SU-DHL-6 (cell line): ENCODE measurements around the gene FSCN2.

ENCODE experiments used
- H2AFZ ChIP-seq: fragments of 200-600 bp; sonication (generic); 2 replicates; pipeline ENCODE4 v1.6.1; 2014; ENCODE audit warnings: low read depth, mild to moderate bottlenecking, moderate library complexity, mixed read lengths, antibody characterized with exemption, low read length; ENCODE audit not compliant: severe bottlenecking
- H3F3A ChIP-seq: fragments of 200-600 bp; shearing (Covaris generic); 2 replicates; pipeline ENCODE4 v1.6.0; 2016; ENCODE audit warnings: antibody characterized with exemption, mild to moderate bottlenecking; ENCODE audit not compliant: insufficient read depth
- H3K27ac ChIP-seq: fragments of 200-600 bp; sonication (generic); 2 replicates; pipeline ENCODE4 v1.5.1; 2016; ENCODE audit warnings: low read depth, mild to moderate bottlenecking, low read length, moderate library complexity, mixed read lengths
- H3K27me3 ChIP-seq: fragments of 200-600 bp; sonication (generic), shearing (Covaris generic); 2 replicates; pipeline ENCODE4 v1.6.0; 2014; ENCODE audit warnings: mild to moderate bottlenecking, low read length
- H3K36me3 ChIP-seq: fragments of 200-600 bp; sonication (generic); 2 replicates; pipeline ENCODE4 v1.6.1; 2014; ENCODE audit warnings: mild to moderate bottlenecking, low read length, mixed read lengths
- H3K4me2 ChIP-seq: fragments of 300-600, 200-600 bp; shearing (Covaris generic), sonication (generic); 2 replicates; pipeline ENCODE4 v1.6.0; 2014; ENCODE audit warnings: low read length, low read depth, mild to moderate bottlenecking; ENCODE audit not compliant: poor library complexity, severe bottlenecking
- H3K4me3 ChIP-seq: fragments of 200-600 bp; sonication (generic); 2 replicates; pipeline ENCODE4 v1.5.1; 2014; ENCODE audit warnings: antibody characterized with exemption, low read length, mild to moderate bottlenecking, mixed read lengths; ENCODE audit not compliant: insufficient read depth, poor library complexity, severe bottlenecking
- H3K79me2 ChIP-seq: fragments of 200-600 bp; sonication (generic); 2 replicates; pipeline ENCODE4 v1.6.1; 2014; ENCODE audit warnings: mild to moderate bottlenecking, low read length, moderate library complexity; ENCODE audit not compliant: insufficient read depth
- H3K9ac ChIP-seq: fragments of 200-600 bp; sonication (generic); 2 replicates; pipeline ENCODE4 v1.7.0; 2014; ENCODE audit warnings: mild to moderate bottlenecking, low read length
- H3K9me2 ChIP-seq: fragments of 200-600 bp; sonication (generic); replicated peaks from 2 replicates; pipeline ENCODE4 v1.6.1; 2014; ENCODE audit warnings: low read length; ENCODE audit not compliant: insufficient read depth
- H3K9me3 ChIP-seq: fragments of 200-600 bp; sonication (generic); 2 replicates; pipeline ENCODE4 v1.6.1; 2014; ENCODE audit warnings: low read length, mixed read lengths; ENCODE audit not compliant: insufficient read depth
- H4K20me1 ChIP-seq: fragments of 200-600 bp; sonication (generic); 2 replicates; pipeline ENCODE4 v1.6.1; 2014; ENCODE audit warnings: low read depth, mild to moderate bottlenecking, antibody characterized with exemption, low read length, moderate library complexity, mixed read lengths
- EZH2phosphoT487 ChIP-seq: fragments of 200-600 bp; sonication (generic), shearing (Covaris generic); conservative IDR thresholded peaks from 2 replicates; pipeline ENCODE4 v1.6.1; 2018; ENCODE audit warnings: mild to moderate bottlenecking, antibody characterized with exemption, low read length, moderate library complexity, mixed read lengths
- TF ChIP-seq, protein P1 (sequence below): fragments of 200-600 bp; sonication (generic); IDR thresholded peaks from one replicate; pipeline ENCODE4 v1.5.1; 2017; ENCODE audit warnings: antibody characterized with exemption, mild to moderate bottlenecking, low read length, moderate library complexity; ENCODE audit not compliant: insufficient read depth, poor library complexity, severe bottlenecking

The FSCN2 gene

DNA sequence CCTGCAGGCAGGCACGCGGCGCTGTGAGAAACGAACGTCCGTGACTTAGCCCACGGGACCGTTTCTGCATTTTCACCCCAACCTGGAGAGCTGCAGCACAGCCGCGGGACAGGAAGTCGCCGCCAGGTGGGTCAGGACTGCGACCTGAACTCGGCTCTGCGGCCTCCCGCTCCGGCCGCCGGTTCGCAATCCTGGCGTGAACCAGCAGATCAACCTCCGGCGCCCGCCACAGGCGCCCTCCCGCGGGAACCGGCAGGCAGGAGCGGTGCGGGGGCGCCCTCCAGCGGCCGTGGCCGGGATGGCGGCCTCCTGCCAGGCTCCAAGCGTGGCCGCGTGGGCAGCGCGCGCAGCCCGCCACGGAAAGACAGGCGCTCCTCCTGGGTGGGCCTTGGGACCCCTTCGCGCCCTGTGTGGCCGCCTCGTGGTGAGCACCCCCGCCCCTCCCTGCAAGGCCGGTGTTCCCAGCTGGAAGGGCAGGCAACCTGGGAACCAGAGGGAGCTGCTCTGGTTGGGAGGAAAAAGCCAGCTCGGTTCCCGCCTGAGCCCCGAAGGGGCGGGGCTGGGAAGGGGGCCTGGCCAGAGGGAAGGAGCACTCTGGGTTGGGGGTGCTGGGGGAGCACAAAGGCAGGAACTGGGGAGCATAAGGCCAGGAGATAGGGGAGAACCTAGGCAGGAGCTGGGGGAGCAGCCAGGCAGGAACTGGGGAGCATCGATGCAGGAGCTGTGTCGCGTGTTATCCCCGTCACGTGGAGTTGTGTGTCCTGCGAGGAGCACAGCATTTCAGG lies 43.8 kb upstream of the FSCN2 start:
- Histone ChIP-seq H3K9me3 (no peaks in the 10 kb centered on the region), H4K20me1 (no peaks in the 10 kb centered on the region), H3K79me2 (no peaks in the 10 kb centered on the region), H3F3A (0 out of 2 replicates have a peak, but pooled peaks cover 5% of the 10 kb centered on the region), H3K4me2 (peak overlapping the region; percentile 41), H3K36me3 (no peaks in the 10 kb centered on the region), H3K9ac (peak overlapping the region; percentile 35; the same call in 1 of the 2 replicates), H3K4me3 (no peak overlapping the region), H2AFZ (peak overlapping the region; percentile 58), H3K27me3 (no peaks in the 10 kb centered on the region), H3K27ac (no peak overlapping the region), H3K9me2 (no peaks in the 10 kb centered on the region)
- TF ChIP-seq, protein P1, sequence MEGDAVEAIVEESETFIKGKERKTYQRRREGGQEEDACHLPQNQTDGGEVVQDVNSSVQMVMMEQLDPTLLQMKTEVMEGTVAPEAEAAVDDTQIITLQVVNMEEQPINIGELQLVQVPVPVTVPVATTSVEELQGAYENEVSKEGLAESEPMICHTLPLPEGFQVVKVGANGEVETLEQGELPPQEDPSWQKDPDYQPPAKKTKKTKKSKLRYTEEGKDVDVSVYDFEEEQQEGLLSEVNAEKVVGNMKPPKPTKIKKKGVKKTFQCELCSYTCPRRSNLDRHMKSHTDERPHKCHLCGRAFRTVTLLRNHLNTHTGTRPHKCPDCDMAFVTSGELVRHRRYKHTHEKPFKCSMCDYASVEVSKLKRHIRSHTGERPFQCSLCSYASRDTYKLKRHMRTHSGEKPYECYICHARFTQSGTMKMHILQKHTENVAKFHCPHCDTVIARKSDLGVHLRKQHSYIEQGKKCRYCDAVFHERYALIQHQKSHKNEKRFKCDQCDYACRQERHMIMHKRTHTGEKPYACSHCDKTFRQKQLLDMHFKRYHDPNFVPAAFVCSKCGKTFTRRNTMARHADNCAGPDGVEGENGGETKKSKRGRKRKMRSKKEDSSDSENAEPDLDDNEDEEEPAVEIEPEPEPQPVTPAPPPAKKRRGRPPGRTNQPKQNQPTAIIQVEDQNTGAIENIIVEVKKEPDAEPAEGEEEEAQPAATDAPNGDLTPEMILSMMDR, result peak; percentile 94
- no peak for TF ChIP-seq EZH2phosphoT487

DNA sequence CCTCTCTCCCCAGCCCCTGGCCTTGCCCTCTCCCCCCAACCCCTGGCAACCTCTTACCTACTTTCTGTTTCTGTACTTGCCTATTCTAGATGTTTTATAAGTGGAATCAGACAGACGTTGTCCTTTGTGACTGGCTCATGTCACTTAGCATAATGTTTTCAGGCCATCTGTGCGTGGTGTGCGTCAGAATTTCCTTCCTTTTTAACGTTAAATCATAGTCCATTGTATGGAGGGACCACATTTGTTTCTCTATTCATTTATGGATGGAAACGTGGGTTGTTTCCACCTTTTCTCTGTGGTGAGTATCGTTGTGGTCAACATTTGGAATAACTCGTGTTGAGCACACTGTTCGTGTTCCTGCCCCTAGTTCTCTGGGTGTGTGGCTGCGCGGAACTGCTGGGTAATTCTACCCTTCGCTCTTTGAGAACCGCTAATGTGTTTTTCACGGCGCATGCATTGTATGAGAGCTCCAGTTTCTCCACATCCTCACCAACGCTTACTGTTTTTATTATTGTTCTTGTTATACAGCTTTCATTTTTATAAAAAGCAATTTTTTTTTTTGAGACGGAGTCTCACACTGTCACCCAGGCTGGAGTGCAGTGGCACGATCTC lies 41.9 kb upstream of the FSCN2 start:
- Histone ChIP-seq H3K4me2 (no peak overlapping the region), H3K27me3 (no peaks in the 10 kb centered on the region), H3K9me2 (no peaks in the 10 kb centered on the region), H3K79me2 (no peaks in the 10 kb centered on the region), H3K9ac (no peak overlapping the region), H3F3A (0 out of 2 replicates have a peak, but pooled peaks cover 5% of the 10 kb centered on the region), H3K4me3 (no peak overlapping the region), H2AFZ (no peak overlapping the region), H3K9me3 (no peaks in the 10 kb centered on the region), H3K27ac (no peak overlapping the region), H3K36me3 (no peaks in the 10 kb centered on the region), H4K20me1 (no peaks in the 10 kb centered on the region)
- TF ChIP-seq, protein P1, result no peak
- no peak for TF ChIP-seq EZH2phosphoT487

DNA sequence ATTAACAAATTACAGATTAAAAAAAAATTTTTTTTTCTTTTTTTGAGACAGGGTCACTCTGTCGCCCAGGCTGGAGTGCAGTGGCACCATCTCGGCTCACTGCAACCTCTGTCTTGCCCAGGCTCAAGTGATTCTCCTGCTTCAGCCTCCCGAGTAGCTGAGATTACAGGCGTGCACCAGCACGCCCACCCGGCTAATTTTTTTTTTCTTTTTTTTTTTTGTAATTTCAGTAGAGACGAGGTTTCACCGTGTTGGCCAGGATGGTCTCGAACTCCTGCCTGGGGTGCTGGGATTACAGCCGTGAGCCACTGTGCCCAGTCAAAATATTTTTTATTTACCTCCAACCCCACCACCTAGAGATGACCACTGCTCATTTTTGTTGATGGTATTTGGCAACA lies 41.1 kb upstream of the FSCN2 start:
- no peak overlapping the region for H3K9ac ChIP-seq
- TF ChIP-seq EZH2phosphoT487, result no peak
- TF ChIP-seq, protein P1, result no peak
- H3K27me3 ChIP-seq, result no peaks in the 10 kb centered on the region
- H3K4me2 ChIP-seq, result no peak overlapping the region
- H3K9me2 ChIP-seq, result no peaks in the 10 kb centered on the region
- H3K79me2 ChIP-seq, result no peaks in the 10 kb centered on the region
- H4K20me1 ChIP-seq, result no peaks in the 10 kb centered on the region
- H3K9me3 ChIP-seq, result no peaks in the 10 kb centered on the region
- 0 out of 2 replicates have a peak, but pooled peaks cover 5% of the 10 kb centered on the region for H3F3A ChIP-seq
- H3K27ac ChIP-seq, result no peak overlapping the region
- no peaks in the 10 kb centered on the region for H3K36me3 ChIP-seq
- no peak overlapping the region for H3K4me3 ChIP-seq
- no peak overlapping the region for H2AFZ ChIP-seq
